GM23248 (cell line): ENCODE results near the gene JAM2. TPM values are rescaled to one million over a fixed set of nuclear protein-coding genes. Genes with fewer than 3 reads are reported as not detected.
A peak's percentile ranks its signal among the peaks of the same experiment; 100 is the strongest.
"Not testable (repeated sequence)": the region's sequence is repeated elsewhere in the genome, so short reads cannot be mapped to it uniquely, and the experiment has no call there.

ENCODE experiments used
- DNase-seq: peaks from one replicate; pipeline ENCODE4 v3.0.0-alpha.2; 2015
- H2AFZ ChIP-seq: fragments of 200-600 bp; sonication (generic); 2 replicates; pipeline ENCODE4 v1.6.1; 2016; ENCODE audit warnings: antibody characterized with exemption
- H3F3A ChIP-seq: fragments of 200-600 bp; sonication (generic); 2 replicates; pipeline ENCODE4 v1.6.1; 2016; ENCODE audit warnings: mild to moderate bottlenecking, antibody characterized with exemption, mixed run types; ENCODE audit not compliant: insufficient read depth
- H3K27ac ChIP-seq: fragments of 200-600 bp; sonication (generic); 2 replicates; pipeline ENCODE4 v1.5.1; 2016; ENCODE audit warnings: mild to moderate bottlenecking
- H3K27me3 ChIP-seq: fragments of 200-600 bp; sonication (generic); replicated peaks from 2 replicates; pipeline ENCODE4 v1.6.1; 2016; ENCODE audit warnings: mild to moderate bottlenecking; ENCODE audit not compliant: insufficient read depth
- H3K36me3 ChIP-seq: fragments of 200-600 bp; sonication (generic); 2 replicates; pipeline ENCODE4 v1.6.1; 2016; ENCODE audit warnings: low read depth, mild to moderate bottlenecking
- H3K4me1 ChIP-seq: fragments of 200-600 bp; sonication (generic); 2 replicates; pipeline ENCODE4 v1.6.1; 2016; ENCODE audit warnings: mild to moderate bottlenecking; ENCODE audit not compliant: insufficient read depth
- H3K4me2 ChIP-seq: fragments of 200-600 bp; sonication (generic); one replicate; pipeline ENCODE4 v1.6.1; 2016; ENCODE audit warnings: mild to moderate bottlenecking; ENCODE audit not compliant: unreplicated experiment
- H3K4me3 ChIP-seq: fragments of 200-600 bp; sonication (generic); 2 replicates; pipeline ENCODE4 v1.5.1; 2016; ENCODE audit warnings: mild to moderate bottlenecking
- H3K79me2 ChIP-seq: fragments of 200-600 bp; sonication (generic); 2 replicates; pipeline ENCODE4 v1.6.1; 2016; ENCODE audit warnings: mild to moderate bottlenecking; ENCODE audit not compliant: insufficient read depth
- H3K9ac ChIP-seq: fragments of 200-600 bp; sonication (generic); 2 replicates; pipeline ENCODE4 v1.6.1; 2016; ENCODE audit warnings: mild to moderate bottlenecking
- H3K9me2 ChIP-seq: fragments of 200-600 bp; sonication (generic); 2 replicates; pipeline ENCODE4 v1.6.1; 2016; ENCODE audit warnings: mixed run types, mild to moderate bottlenecking, moderate library complexity; ENCODE audit not compliant: insufficient read depth
- H3K9me3 ChIP-seq: fragments of 200-600 bp; sonication (generic); one replicate; pipeline ENCODE4 v1.6.1; 2017; ENCODE audit warnings: low read depth
- H4K20me1 ChIP-seq: fragments of 200-600 bp; sonication (generic); 2 replicates; pipeline ENCODE4 v1.6.0; 2016; ENCODE audit not compliant: insufficient read depth
- EZH2 ChIP-seq: fragments of 200-600 bp; sonication (generic); IDR thresholded peaks from 2 replicates; pipeline ENCODE4 v1.6.1; 2018; ENCODE audit warnings: antibody characterized with exemption, mild to moderate bottlenecking; ENCODE audit not compliant: insufficient read depth, poor library complexity, severe bottlenecking
- EZH2phosphoT487 ChIP-seq: fragments of 200-600 bp; sonication (generic); IDR thresholded peaks from 2 replicates; pipeline ENCODE4 v1.6.1; 2018; ENCODE audit warnings: antibody characterized with exemption, moderate library complexity, mild to moderate bottlenecking, low read depth; ENCODE audit not compliant: insufficient read depth
- WGBS, 2 experiments: methylation state at CpG; one replicate each; pipeline ENCODE4 v1.1.6; 2015 to 2017; ENCODE audit warnings: low lambda C conversion rate in 2 of 2, low coverage in 1 of 2; ENCODE audit errors: missing lambda C conversion rate in 2 of 2; 5-methylcytosine and 5-hydroxymethylcytosine counted together
- in situ Hi-C: fragments of 300-500 bp; cut with MboI; formaldehyde crosslinking; loops from 2 replicates; pipeline ENCODE4 v1.15.0; 2020
- polyA plus RNA-seq: library from polyadenylated mRNA; unstranded; fragments of >200 nt; fragmentation: Nextera tagmentation; extraction: Ambion mirVana; gene quantifications from 2 replicates; pipeline ENCODE4 v1.2.1, GENCODE V29; 2016
- total RNA-seq: library from RNA; depleted of rRNA; stranded (reverse); fragments of >200 nt; shearing (Covaris generic); gene quantifications from 2 replicates; pipeline ENCODE4 v1.2.3, GENCODE V29; 2014

The JAM2 gene
- total and polyA plus RNA-seq, 2 experiments from 2014 or later = 1.9 TPM

GRCh38 chr21:25687787-25688186 is 48.7 kb downstream of the JAM2 start:
- WGBS, 2 experiments = 86 to 89% methylated on average over 4 of the region's 4 CpGs
- in situ Hi-C loops = no loop called here
- TF ChIP-seq EZH2 (no peak), EZH2phosphoT487 (no peak)

GRCh38 chr21:25688275-25689155 is 49.5 kb downstream of the JAM2 start:
- Histone ChIP-seq H3K27ac (peak overlapping the region; percentile 41), H2AFZ (peak overlapping the region; percentile 50; the same call in 1 of the 2 replicates), H3F3A (no peaks in the 10 kb centered on the region), H3K9ac (no peak overlapping the region), H3K4me2 (peak overlapping the region; percentile 32), H3K4me3 (0 out of 2 replicates have a peak overlapping the region, but pooled peaks have one; percentile 17), H3K4me1 (peaks cover 16% of the 10 kb centered on the region), H3K79me2 (no peaks in the 10 kb centered on the region), H3K9me2 (no peaks in the 10 kb centered on the region; the same call in 1 of the 2 replicates), H3K9me3 (no peaks in the 10 kb centered on the region), H3K27me3 (no peaks in the 10 kb centered on the region), H3K36me3 (no peaks in the 10 kb centered on the region), H4K20me1 (no peaks in the 10 kb centered on the region)
- TF ChIP-seq EZH2 = no peak
- TF ChIP-seq EZH2phosphoT487 = no peak
- WGBS, 2 experiments = 71 to 72% methylated on average over 9 of the region's 9 CpGs
- DNase-seq = peak; percentile 20
- in situ Hi-C loops = no loop called here

More at GRCh38 chr21:25687787-25688186, 48.7 kb downstream of the JAM2 start:
- no peaks in the 10 kb centered on the region for H4K20me1 ChIP-seq
- no peaks in the 10 kb centered on the region; the same call in 1 of the 2 replicates for H3K9me2 ChIP-seq
- H3K4me2 ChIP-seq = no peak overlapping the region
- H2AFZ ChIP-seq = no peak overlapping the region
- no peaks in the 10 kb centered on the region for H3K79me2 ChIP-seq
- no peaks in the 10 kb centered on the region for H3K36me3 ChIP-seq
- no peak overlapping the region for H3K4me3 ChIP-seq
- no peak for DNase-seq
- H3K27ac ChIP-seq = no peak overlapping the region
- H3K9ac ChIP-seq = no peak overlapping the region
- no peaks in the 10 kb centered on the region for H3K27me3 ChIP-seq
- H3K9me3 ChIP-seq = no peaks in the 10 kb centered on the region
- H3F3A ChIP-seq = no peaks in the 10 kb centered on the region
- peaks cover 16% of the 10 kb centered on the region for H3K4me1 ChIP-seq

DNA sequence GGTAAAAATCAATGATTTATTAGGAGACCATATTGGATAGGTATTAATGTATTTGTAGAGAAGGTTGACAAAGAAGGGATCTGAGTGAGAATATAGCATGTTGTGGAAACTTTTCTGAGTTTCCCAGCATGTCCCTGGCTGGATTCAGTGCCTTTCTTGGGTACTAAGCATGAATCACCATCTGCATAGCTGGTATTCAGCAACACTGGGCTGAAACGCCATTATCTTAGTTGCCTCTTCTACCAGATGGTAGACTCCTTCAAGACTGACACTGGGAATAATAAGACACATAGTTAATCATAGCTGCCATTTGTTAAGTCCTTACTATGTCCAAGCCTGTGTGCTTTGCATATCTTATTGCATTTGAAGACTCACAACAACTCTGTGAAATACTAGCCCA is 50.2 kb downstream of the JAM2 start:
- in situ Hi-C loops = no loop called here
- Histone ChIP-seq H3K79me2 (no peaks in the 10 kb centered on the region), H3K4me1 (peaks cover 16% of the 10 kb centered on the region), H3K36me3 (no peaks in the 10 kb centered on the region), H3K27me3 (no peaks in the 10 kb centered on the region), H4K20me1 (no peaks in the 10 kb centered on the region), H3K9me2 (no peaks in the 10 kb centered on the region; the same call in 1 of the 2 replicates), H3F3A (no peaks in the 10 kb centered on the region), H3K4me2 (peak overlapping the region; percentile 32), H3K4me3 (no peak overlapping the region), H3K9me3 (no peaks in the 10 kb centered on the region), H2AFZ (peak overlapping the region; percentile 50; the same call in 1 of the 2 replicates), H3K9ac (no peak overlapping the region), H3K27ac (peak overlapping the region; percentile 41)
- DNase-seq = peak; percentile 70
- TF ChIP-seq EZH2 (no peak), EZH2phosphoT487 (no peak)
- 28 to 50% methylated on average over 1 of the region's 1 CpG for WGBS, 2 experiments

GRCh38 chr21:25691976-25692375 is 52.9 kb downstream of the JAM2 start:
- no peaks in the 10 kb centered on the region for H3K27me3 ChIP-seq
- 66 to 73% methylated on average over 3 of the region's 3 CpGs for WGBS, 2 experiments
- H3K4me1 ChIP-seq = peaks cover 16% of the 10 kb centered on the region
- H3K4me2 ChIP-seq = no peak overlapping the region
- DNase-seq = no peak
- H3K9ac ChIP-seq = no peak overlapping the region
- H3K9me2 ChIP-seq = no peaks in the 10 kb centered on the region; the same call in 1 of the 2 replicates
- H3K36me3 ChIP-seq = no peaks in the 10 kb centered on the region
- TF ChIP-seq EZH2phosphoT487 = no peak
- TF ChIP-seq EZH2 = no peak
- no peak overlapping the region for H3K27ac ChIP-seq
- in situ Hi-C loops = no loop called here
- no peak overlapping the region for H2AFZ ChIP-seq
- no peaks in the 10 kb centered on the region for H3K9me3 ChIP-seq
- no peaks in the 10 kb centered on the region for H3K79me2 ChIP-seq
- no peaks in the 10 kb centered on the region for H4K20me1 ChIP-seq
- H3F3A ChIP-seq = no peaks in the 10 kb centered on the region
- no peak overlapping the region for H3K4me3 ChIP-seq

DNA sequence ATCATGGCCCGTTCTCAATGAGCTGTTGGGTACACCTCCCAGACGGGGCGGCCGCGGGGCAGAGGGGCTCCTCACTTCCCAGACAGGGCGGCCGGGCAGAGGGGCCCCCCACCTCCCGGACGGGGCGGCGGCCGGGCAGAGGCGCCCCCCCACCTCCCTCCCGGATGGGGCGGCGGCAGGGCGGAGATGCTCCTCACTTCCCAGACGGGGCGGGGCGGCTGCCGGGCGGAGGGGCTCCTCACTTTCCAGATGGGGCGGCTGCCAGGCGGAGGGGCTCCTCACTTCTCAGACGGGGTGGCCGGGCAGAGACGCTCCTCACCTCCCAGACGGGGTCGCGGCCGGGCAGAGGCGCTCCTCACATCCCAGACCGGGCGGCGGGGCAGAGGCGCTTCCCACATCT is 56.4 kb downstream of the JAM2 start:
- H3K4me1 ChIP-seq, H3K27me3 ChIP-seq, H3K9ac ChIP-seq, H3K9me2 ChIP-seq, H3K4me2 ChIP-seq, H2AFZ ChIP-seq, DNase-seq, H4K20me1 ChIP-seq, H3K36me3 ChIP-seq, H3K4me3 ChIP-seq, H3K27ac ChIP-seq, H3K9me3 ChIP-seq, H3K79me2 ChIP-seq, H3F3A ChIP-seq, in situ Hi-C loops: not testable (repeated sequence)
- 92 to 97% methylated on average over 5 to 36 of the region's 36 CpGs for WGBS, 2 experiments
